ENCODE data around the gene HSPA12A.

HSPA12A gene

GRCh38 chr10:116668018-116668417, 74.3 kb downstream of the HSPA12A start:
- no peak for DNase-seq (ENCODE audit: low spot score)

GRCh38 chr10:116667484-116667883, 74.9 kb downstream of the HSPA12A start:
- DNase-seq (ENCODE audit: low spot score): no peak

GRCh38 chr10:116665541-116666125, 76.7 kb downstream of the HSPA12A start:
- no peak for DNase-seq (ENCODE audit: low spot score)

GRCh38 chr10:116664631-116665030, 77.7 kb downstream of the HSPA12A start:
- no peak for DNase-seq (ENCODE audit: low spot score)

GRCh38 chr10:116663342-116663741, 79.0 kb downstream of the HSPA12A start:
- DNase-seq (ENCODE audit: low spot score): no peak

GRCh38 chr10:116660860-116661259, 81.5 kb downstream of the HSPA12A start:
- DNase-seq (ENCODE audit: low spot score): no peak

- DNase-seq (ENCODE audit: low spot score): no peak
These were observed 83.2 kb downstream of the HSPA12A start for GRCh38 chr10:116659049-116659670.

GRCh38 chr10:116657863-116658551, 84.4 kb downstream of the HSPA12A start:
- DNase-seq (ENCODE audit: low spot score): no peak

- no peak for DNase-seq (ENCODE audit: low spot score)
These were observed 86.3 kb downstream of the HSPA12A start for GRCh38 chr10:116656044-116656443.

- DNase-seq (ENCODE audit: low spot score): no peak
These were observed 86.8 kb downstream of the HSPA12A start for GRCh38 chr10:116655568-116655967.

GRCh38 chr10:116654816-116655215, 87.5 kb downstream of the HSPA12A start:
- no peak for DNase-seq (ENCODE audit: low spot score)

- no peak for DNase-seq (ENCODE audit: low spot score)
These were observed 88.5 kb downstream of the HSPA12A start for GRCh38 chr10:116653885-116654284.

- DNase-seq (ENCODE audit: low spot score): no peak
These were observed 93.5 kb downstream of the HSPA12A start for GRCh38 chr10:116648903-116649302.

- DNase-seq (ENCODE audit: low spot score): no peak
These were observed 95.9 kb downstream of the HSPA12A start for GRCh38 chr10:116646502-116646901.

- DNase-seq (ENCODE audit: low spot score): peak; percentile 60
These were observed 104.5 kb downstream of the HSPA12A start for GRCh38 chr10:116637830-116638229.

- no peak for DNase-seq (ENCODE audit: low spot score)
These were observed 105.4 kb downstream of the HSPA12A start for GRCh38 chr10:116636976-116637375.

GRCh38 chr10:116636385-116636784, 106.0 kb downstream of the HSPA12A start:
- no peak for DNase-seq (ENCODE audit: low spot score)

- DNase-seq (ENCODE audit: low spot score): no peak
These were observed 108.0 kb downstream of the HSPA12A start for GRCh38 chr10:116634126-116634975.

- no peak for DNase-seq (ENCODE audit: low spot score)
These were observed 109.2 kb downstream of the HSPA12A start for GRCh38 chr10:116633216-116633600.

- DNase-seq (ENCODE audit: low spot score): no peak
These were observed 109.7 kb downstream of the HSPA12A start for GRCh38 chr10:116632596-116633215.

- DNase-seq (ENCODE audit: low spot score): no peak
These were observed 110.5 kb downstream of the HSPA12A start for GRCh38 chr10:116631871-116632295.

- DNase-seq (ENCODE audit: low spot score): no peak
These were observed 112.3 kb downstream of the HSPA12A start for GRCh38 chr10:116630020-116630419.
